Stimulated activated CD8-positive, alpha-beta memory T cell treated with anti-CD3 and anti-CD28 coated beads, Interleukin-7, amount 100 ng/mL, for 24 hours (primary cell): ENCODE measurements around the gene PPM1L.

Source experiments
- DNase-seq: peaks from one replicate; pipeline ENCODE4 v3.0.0-alpha.2; 2020; ENCODE audit warnings: low read depth

The PPM1L gene

DNA sequence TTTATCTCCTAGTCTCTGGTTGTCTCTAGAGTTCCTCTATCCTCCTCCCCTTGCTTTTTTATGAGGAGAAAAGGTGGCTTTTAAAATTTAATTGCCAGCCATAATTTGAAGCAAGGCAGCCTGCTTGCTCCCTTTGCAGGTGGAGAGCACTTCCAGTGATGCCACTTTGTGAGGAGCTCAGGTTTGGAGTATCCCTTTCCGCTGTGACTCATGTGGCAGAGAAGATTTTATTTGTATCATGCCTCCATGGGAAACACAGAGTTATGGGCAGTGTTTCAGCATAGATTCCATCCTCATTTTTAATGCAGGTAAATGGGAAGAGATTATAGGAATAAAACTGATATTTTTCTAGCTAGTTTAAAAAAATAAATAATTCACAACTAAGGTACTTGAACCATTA is 7.0 kb downstream of the PPM1L start:
- DNase-seq: no peak

DNA sequence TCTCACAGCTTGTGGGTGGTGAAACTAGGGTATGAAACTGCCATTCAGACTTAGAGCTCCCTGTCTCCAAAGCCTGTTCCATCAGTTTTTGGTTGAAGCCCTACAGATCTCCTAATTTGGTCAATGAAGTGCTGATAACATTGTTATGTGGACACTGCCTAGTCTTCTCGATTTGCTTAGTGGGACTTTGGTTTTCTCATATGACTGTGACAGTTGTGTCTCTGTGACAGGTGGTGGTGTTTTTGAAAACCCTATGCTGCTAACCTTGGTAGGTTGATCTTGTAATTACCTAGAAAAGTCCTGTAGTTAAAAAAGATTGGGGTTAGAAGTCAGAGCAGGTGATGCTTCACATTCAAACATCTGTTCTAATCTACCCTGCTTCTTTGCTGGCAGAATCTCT is 9.2 kb downstream of the PPM1L start:
- no peak for DNase-seq

DNA sequence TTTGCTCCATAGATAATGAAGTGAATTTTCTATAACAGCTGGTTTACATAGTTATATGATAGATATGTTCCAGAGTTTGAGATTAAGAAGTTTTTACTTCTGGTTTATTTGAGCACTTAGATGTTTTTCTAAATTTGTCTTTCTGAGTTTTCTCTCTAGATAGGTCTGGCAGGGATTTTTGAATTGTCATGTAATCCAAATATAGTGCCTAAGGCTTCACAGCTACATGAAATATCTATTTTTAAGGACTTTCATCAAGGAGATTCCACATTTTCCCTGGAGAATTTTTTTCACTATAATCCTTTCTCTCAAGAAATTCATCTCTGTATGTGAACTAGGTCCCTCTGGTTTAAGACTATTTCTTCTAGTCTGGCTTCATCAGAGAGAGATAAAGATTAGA is 12.0 kb downstream of the PPM1L start:
- DNase-seq: no peak

DNA sequence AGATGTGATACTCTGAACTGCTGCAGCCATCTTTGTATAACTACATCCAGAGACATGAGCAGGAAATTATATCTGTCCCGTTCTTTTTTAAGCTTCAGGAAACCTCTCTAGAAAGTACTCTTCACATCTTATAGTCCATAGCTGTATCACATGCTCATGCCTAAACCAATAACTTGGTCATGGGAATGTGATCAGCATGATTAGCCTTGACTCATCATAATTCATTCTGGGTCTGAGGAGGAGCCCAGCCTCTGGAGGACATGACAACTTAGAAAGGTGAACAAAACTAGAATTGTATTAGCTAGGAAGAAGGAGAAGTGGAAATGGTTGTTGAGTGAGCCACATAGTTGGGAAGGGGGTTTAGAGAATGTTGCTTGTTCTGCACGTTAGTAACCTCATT is 12.9 kb downstream of the PPM1L start:
- no peak for DNase-seq

DNA sequence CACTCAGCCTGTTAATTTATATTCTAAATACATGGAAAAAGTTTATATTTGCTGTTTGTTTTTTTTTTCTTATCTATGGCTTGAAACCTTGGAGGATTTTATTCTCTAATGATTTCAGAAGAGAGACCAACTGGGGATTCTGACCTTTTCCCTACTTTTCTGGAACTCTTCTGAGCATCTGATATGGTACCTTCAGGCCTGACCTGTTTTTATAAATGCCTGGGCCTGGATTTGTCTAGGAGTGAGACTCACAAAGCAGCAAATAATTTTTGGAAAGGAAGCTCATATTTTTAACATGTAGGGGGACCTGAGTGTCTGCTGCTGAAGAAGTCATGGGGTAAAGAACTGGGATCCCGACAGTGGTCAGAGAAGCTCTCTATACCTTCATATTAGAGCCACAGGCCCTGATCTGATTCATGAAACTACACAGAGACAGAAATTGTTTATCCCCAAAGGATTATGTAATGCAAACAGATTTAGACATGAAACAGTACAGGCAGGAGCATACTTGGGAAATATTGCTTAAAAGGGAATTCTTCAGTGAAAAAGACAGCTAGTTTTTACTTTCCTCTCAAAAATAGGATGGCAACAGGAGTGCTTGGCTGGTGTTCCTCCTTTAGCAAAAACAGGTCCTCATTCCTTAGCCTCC is 15.9 kb downstream of the PPM1L start:
- no peak for DNase-seq

DNA sequence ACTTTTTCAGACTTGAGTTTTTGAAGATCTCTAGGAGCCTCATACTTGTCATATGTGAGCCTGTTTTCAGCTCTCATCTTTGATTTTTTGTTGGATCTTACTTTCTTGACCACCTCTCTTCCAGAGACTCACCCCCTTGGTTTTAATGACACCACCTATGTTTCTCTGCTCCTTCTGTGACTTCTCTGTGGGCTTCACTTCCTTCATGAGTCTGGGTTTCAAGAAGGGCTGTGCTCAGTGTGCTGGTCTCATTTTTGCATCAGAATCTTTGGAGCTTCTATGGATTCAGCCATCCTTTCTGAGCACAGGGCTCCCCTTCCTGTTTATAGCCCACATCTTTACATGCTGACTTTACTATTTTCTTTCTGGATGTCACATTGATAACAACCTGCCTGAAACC is 17.7 kb downstream of the PPM1L start:
- no peak for DNase-seq

DNA sequence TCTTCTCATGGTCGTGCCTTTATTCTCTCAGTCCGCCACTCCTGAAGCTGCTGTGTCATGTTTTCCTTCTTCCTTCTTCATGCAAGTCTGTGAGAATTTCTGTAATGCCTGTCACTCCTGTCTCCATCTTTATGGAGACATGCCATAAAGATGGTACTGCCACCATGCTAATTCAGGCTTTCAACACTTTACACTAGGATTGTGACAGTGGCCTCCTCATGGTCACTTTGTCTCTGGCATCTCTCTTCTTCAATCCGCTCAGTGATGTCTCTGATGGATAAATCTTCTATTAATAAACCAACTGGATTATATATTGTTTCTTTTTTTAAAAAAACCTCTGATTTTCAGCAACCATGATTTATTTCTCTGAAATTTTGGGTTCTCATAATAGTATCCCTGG is 18.1 kb downstream of the PPM1L start:
- no peak for DNase-seq

DNA sequence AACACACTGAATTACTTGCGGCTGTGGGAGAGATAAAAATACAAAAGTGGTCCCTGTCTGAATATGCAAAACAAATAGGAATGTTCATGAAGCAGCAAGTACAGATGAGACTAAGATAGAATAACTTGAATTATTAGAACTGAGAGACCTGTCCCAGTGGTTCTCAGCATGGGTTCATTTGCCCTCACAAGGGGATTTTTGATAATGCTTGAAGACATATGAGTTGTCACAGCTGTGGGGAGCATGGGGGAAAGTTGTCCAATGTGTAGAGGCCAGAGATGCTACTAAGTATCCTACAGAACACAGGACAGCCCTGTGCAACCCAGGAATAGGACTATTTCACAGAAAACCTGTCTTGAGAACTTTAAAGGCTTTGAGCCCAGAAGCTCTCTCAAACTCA is 22.4 kb downstream of the PPM1L start:
- no peak for DNase-seq

DNA sequence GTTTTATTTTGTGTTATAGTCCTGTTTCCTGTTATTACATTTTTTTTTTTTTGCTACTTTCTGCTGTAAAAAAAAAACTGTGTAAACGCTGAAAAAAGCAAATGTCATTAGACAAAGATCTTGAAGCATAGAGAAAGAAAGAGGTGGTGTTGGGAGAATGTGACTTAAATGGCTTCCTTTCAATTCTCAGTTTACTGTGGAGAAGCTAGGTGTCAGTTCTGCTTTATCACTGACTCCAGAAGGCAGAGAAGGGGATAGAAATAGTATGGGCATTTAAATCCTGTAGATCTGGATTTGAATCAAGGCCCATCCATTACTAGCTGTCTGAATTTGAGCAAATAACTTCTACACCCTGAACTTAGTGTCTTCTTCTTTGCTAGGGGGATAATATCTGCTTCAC is 23.0 kb downstream of the PPM1L start:
- no peak for DNase-seq

DNA sequence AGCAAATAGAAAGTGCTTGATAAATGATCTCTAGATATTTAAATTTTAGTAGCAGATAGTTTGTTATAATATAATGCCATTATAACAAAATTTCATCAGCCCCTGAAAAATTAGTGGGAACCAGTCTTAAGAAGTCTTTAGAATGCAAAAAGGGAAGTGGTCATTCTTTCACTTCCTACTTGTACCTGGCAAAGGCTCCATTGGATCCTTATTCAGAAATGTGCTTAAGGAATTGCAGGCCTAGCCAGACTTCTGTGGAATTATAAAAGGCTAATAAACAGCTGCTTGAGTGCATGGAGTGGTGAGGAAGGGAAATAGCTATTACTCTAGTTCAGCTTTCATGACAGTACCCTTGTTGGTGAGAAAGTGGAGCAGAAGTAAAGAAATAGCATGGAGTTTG is 24.2 kb downstream of the PPM1L start:
- DNase-seq: no peak

DNA sequence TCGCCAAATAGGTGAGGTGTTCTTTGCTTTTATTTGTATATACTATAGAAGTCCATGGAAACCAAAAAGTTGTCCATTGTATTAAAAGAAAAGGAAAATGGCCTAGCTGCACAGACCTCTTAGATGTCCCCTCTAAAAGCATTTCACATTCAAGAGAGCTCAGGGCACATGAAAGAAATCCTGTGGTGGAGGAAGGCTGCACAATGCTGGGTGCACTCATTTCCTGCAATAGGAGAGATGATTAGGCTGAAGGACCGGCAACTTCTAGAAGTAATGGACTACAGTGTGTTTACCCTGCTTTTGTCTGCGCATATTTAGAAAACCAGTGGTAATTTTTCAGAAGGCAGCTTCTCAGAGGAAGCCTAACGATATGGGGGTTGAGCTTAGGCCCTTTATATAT is 25.4 kb downstream of the PPM1L start:
- no peak for DNase-seq

DNA sequence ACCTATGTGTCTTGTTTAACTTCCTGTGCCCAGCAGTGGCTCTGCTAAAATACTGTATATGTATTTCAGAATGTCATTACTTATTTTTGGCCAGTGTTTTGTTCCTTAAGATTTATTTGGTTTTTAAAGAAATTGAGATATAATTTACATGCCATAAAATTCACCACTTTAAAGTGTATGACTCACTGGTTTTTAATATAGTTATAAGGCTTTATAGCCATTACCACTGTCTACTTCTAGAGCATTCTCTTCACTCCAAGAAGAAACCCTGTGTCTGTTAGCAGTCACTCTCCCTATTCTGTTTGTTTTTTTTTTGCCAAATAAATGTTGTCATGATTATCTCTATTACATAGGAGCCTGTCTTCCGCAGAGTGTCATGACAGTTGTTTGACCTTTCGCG is 25.8 kb downstream of the PPM1L start:
- no peak for DNase-seq

DNA sequence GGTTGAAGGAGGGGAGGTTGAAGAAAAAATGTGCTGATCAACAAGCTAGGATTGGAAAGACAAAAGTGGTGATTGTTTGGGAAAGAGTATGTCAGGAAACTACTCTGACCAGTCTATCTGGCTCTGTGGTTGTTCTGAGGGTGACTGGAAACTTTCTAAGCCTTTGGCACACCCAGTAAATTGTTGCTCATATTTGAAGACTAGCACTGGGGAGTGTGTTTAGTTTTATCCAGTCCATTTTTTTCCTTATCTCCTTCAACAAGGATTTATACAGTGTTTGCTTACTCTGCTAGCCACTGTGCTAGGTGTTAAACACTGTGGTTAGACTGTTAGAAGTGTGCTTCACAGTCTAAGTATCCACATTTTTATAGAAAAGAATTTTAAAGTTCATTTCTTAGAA is 28.8 kb downstream of the PPM1L start:
- DNase-seq: no peak

DNA sequence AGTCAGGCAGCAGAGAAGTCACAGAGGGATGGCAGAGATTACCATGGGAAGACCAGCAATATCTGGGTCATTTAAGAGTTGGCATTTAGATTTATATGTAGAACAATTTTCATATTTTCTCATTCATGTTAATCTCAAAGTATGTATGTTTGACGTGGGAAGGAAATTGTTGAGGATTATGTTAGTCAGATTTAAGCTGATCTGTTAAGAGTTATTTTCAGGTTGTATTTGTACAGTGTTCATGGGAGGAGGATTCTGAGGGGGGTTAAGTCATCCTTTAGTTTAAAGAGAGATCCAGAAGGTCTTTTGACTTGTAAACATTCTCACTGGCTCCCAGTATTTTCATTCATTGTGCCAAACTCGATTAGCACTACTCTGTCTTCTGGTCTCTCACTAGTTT is 34.7 kb downstream of the PPM1L start:
- no peak for DNase-seq

DNA sequence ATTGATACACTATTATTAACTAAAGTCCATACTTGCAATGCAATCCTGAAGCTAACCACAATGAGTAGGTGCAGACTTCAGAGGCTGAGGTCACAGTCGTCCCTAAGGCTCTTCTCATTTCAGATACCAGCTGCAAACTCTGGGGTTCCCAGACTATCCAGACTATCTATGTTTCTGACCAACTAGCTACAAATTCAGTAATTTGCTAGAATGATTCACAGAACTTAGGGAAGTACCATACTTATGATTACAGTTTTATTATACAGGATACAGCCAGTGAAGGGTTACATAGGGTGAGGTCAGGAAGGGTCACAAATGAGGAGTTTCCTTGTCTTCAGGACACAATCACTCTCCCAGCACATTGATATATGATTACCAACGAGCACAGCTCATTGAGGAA is 36.5 kb downstream of the PPM1L start:
- DNase-seq: no peak

DNA sequence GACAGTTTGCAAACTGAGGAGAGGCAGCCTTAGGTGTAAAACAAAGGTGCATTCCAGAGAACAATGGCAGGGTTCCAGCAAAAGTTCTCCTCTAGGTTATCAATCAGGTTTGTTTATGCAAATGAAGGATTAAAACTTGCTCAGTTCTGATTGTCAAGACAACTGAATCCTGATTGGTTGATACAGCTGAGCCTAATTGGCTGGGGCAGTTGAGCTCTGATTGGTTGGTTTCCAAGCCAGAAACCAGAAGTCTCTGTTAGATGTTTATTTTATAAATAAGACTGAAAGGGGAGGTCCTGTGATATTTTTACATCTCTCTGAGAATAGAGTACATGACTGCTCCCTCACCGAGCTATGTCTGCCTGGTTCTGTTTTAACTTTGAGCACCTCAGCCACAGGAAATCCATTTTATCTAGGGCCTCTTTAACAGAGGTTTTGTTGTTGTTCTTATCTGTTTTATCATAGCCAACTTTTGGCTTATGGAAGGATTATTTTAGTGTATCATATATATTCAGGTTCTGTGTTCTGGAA is 37.8 kb downstream of the PPM1L start:
- DNase-seq: no peak

DNA sequence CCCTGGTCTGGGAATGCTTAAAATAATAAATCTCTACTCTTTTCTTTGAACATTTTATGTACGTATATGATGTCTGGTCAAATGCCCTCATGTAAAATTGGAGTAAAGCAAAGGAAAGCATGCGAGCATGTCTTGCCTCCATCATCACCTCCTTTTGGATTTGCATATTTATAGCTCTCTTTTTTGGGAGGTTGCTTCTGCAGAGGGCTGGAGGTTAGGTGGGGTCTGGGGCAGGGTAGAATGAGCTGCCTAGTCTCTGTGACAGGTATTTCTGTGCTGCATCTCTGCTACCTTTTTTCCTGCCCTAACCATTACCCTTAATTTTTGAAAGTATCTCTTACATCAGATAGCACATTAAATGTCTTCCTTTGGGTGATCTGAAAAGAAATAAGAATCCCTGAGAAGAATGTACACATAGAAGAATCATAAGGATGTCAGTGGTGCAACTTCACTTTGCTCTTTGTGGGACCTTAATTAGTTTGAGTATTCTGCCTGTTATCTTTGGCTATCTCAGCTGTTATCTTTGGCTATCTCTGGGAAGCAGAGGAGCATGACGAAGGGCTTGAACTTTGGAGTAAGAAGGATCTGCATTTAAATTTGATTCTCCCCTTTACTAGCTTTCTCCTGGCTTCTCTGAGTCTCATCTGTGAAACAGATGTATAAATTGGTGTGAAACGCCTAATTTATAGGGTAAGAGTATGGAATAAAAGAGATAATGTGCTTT is 40.2 kb downstream of the PPM1L start:
- DNase-seq: no peak

DNA sequence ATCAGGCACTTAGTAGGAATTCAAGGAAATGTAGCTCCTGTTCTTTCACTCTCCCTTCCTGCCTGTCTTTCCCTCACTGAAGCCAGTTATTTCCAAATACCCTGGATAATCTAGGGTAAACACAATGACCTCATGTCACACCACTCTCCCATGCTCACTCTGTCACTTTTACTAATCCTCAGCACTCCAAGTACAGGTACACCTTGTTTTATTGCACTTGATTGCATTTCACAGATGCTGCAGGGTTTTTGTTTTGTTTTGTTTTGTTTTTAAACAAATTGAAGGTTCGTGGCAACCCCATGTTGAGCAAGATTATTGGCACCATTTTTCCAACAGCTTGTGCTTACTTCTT is 40.8 kb downstream of the PPM1L start:
- no peak for DNase-seq

DNA sequence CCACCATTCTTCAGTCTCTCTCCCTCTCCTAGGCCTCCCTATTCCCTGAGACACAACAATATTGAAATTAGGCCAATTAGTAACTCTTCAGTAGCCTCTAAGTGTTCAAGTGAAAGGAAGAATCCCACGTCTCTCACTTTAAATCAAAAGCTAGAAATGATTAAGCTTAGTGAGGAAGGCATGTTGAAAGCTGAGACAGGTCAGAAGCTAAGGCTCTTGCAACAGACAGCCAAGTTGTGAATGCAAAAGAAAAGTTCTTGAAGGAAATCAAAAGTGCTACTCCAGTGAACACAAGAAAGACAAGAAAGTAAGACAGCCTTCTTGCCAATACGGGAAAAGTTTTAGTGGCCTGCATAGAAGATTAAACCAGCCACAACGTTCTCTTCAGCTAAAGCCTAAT is 41.3 kb downstream of the PPM1L start:
- no peak for DNase-seq

DNA sequence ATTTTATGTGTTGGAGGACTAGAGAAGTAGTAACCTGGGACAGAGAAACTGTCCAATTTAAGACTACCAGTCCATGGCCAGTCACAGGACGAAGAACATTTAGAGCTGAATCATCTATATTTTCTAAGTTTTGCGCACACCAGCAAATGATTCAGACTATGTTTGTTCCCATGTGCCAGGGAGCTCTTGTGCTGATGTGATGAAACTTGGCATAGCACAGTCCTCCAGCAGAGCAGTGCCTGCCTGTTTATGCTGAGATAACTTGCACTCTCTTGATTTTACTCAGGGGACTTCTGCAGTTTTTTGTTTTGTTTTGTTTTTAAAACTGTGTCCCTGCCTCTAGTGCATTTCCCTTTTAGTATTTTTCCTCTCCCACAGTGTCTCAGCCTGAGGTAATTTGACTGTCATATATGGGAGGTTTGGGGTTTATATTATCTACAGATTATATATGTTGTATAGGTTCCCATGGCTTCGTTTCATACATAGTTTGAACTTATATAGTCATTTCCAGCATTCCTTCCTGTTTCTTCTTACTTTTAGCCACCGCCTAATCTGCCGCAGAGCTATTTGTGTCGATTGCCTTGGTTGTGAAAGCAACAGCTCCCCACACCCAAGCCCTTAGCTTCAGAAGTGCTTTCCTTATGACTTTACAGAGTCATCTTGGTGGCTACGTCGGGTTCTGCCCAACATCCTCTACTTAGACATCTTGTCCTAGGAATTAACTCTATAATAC is 45.5 kb downstream of the PPM1L start:
- DNase-seq: no peak

DNA sequence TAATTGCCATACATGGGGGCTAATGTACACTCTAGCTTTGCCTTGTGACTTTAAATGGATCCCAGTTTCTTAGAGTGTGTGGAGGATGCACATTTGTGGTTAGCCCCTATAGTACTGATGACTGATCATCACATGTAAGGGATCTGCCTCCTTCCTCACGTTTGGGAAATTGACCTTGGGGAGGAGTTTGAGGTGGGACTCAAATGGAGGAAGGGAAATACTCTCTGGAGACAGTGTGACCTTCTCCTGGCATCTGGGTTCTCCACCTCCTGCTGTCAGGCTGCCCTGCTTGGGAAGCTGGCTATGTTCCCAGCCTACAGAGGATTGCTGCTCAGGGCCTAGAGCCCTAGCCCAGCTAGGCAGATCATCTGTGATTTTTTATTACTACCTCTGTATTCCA is 48.7 kb downstream of the PPM1L start:
- no peak for DNase-seq

DNA sequence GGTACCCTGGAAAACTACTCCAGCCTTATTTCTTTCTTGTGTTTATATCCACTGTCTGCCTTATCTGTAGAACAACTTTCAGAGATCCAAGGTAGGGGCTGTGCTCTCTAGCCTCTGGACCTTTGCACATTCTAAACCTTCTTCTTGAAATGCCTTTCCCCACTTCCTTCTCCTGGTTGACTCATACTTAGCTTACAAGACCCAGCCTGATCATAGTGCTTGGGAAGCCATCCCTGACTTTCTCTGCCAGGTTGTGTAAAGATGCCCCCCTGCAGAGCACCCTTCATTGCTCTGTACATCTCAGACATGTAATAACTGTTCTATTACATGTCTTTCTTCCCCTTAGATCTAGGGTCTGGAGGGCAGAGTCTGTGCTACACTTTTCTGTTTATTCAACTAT is 50.1 kb downstream of the PPM1L start:
- DNase-seq: no peak

DNA sequence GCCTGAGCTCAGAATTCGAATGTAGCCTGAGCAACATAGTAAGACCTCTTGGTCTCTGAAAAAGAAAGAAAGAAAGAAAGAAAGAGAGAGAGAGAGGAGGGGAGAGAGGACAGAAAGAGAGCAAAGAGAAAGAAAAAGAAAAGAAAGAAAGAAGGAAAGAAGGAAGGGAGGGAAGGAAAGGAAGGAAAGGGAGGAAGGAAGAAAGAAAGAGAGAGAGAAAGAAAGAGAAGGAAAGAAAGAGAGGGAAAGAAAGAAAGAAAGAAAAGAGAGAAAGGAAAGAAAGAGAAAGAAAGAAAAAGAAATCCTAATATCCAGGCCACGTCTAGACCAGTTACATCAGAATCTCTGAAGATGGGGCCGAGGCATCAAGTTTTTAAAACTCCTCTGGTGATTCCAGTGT is 50.7 kb downstream of the PPM1L start:
- DNase-seq: no peak
